Measurements from ENCODE around the gene B4GALNT1. TPM values are rescaled to one million over a fixed set of nuclear protein-coding genes. Genes with fewer than 3 reads are reported as not detected.

The B4GALNT1 gene
- total and polyA plus RNA-seq, 2 of the 13 experiments (the other 11 are each of a cell fraction or from before 2014, with no cell fraction given) = 4.5 to 5.4 TPM

DNA sequence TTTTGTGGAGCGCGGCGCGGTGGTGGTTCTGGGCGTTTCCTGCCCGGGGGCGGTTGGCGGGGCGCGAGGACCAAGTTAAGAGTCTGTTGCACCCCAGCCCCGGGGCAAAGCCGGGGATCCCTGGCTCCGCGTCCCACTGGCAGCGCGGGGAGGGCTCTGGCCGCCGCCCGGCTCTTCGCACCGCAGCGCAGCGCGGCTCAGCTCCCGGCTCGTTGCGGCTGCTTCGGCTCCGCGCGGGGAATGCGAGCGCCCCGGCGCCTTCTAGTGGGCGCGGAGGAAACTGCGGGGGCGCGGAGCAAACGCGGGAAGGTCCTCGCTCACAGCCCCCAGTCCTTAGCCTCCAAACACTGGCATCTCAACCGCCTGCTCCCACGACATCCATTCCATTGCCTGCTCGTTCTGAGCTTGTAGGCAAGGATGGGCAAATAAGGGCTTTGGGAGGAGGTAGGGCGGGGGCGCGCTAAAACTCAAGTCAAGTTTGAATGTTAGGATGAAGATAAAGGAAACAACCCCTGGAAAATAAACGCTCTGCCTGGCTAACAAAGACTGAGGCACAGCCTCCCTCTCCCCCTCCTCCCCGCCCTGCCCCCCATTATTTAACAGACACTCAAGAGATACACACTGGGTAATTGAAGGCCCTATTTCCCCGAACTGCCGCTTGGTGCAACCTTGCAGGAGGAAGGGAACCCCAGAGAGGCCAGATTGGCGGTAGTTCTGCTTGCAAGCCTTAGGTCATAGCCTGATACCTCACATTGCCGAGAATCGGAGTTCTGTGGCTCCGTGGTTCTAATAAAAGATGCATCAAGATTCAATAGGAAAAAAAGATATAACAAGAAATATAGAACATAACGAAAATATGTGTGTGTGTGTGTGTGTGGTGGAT, at the start of gene B4GALNT1 (continued):
- TF ChIP-seq, protein P1, sequence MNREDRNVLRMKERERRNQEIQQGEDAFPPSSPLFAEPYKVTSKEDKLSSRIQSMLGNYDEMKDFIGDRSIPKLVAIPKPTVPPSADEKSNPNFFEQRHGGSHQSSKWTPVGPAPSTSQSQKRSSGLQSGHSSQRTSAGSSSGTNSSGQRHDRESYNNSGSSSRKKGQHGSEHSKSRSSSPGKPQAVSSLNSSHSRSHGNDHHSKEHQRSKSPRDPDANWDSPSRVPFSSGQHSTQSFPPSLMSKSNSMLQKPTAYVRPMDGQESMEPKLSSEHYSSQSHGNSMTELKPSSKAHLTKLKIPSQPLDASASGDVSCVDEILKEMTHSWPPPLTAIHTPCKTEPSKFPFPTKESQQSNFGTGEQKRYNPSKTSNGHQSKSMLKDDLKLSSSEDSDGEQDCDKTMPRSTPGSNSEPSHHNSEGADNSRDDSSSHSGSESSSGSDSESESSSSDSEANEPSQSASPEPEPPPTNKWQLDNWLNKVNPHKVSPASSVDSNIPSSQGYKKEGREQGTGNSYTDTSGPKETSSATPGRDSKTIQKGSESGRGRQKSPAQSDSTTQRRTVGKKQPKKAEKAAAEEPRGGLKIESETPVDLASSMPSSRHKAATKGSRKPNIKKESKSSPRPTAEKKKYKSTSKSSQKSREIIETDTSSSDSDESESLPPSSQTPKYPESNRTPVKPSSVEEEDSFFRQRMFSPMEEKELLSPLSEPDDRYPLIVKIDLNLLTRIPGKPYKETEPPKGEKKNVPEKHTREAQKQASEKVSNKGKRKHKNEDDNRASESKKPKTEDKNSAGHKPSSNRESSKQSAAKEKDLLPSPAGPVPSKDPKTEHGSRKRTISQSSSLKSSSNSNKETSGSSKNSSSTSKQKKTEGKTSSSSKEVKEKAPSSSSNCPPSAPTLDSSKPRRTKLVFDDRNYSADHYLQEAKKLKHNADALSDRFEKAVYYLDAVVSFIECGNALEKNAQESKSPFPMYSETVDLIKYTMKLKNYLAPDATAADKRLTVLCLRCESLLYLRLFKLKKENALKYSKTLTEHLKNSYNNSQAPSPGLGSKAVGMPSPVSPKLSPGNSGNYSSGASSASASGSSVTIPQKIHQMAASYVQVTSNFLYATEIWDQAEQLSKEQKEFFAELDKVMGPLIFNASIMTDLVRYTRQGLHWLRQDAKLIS (CRISPR knock-in tag; IDR thresholded peaks at IDR 0.05) = no peak
- TF ChIP-seq DMAP1 (CRISPR knock-in tag; IDR thresholded peaks at IDR 0.05) = 0 out of 2 replicates have a peak, but pooled peaks have one; percentile 28
- no peak for TF ChIP-seq ZNF10 (CRISPR knock-in tag; IDR thresholded peaks at IDR 0.05; ENCODE audit: borderline replicate concordance, low read depth)
- TF ChIP-seq, protein P2, sequence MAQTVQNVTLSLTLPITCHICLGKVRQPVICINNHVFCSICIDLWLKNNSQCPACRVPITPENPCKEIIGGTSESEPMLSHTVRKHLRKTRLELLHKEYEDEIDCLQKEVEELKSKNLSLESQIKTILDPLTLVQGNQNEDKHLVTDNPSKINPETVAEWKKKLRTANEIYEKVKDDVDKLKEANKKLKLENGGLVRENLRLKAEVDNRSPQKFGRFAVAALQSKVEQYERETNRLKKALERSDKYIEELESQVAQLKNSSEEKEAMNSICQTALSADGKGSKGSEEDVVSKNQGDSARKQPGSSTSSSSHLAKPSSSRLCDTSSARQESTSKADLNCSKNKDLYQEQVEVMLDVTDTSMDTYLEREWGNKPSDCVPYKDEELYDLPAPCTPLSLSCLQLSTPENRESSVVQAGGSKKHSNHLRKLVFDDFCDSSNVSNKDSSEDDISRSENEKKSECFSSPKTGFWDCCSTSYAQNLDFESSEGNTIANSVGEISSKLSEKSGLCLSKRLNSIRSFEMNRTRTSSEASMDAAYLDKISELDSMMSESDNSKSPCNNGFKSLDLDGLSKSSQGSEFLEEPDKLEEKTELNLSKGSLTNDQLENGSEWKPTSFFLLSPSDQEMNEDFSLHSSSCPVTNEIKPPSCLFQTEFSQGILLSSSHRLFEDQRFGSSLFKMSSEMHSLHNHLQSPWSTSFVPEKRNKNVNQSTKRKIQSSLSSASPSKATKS (CRISPR knock-in tag; IDR thresholded peaks at IDR 0.05) = no peak
- TF ChIP-seq ZNF670 (CRISPR knock-in tag; IDR thresholded peaks at IDR 0.05; ENCODE audit: borderline replicate concordance) = no peak; the same call in 1 of the 2 replicates
- TF ChIP-seq TFDP2 (CRISPR knock-in tag; IDR thresholded peaks at IDR 0.05) = peak; percentile 89
- 0 out of 2 replicates have a peak, but pooled peaks have one; percentile 58 for TF ChIP-seq ZSCAN29 (CRISPR knock-in tag; conservative IDR thresholded peaks at IDR 0.05)
- TF ChIP-seq, protein P3, sequence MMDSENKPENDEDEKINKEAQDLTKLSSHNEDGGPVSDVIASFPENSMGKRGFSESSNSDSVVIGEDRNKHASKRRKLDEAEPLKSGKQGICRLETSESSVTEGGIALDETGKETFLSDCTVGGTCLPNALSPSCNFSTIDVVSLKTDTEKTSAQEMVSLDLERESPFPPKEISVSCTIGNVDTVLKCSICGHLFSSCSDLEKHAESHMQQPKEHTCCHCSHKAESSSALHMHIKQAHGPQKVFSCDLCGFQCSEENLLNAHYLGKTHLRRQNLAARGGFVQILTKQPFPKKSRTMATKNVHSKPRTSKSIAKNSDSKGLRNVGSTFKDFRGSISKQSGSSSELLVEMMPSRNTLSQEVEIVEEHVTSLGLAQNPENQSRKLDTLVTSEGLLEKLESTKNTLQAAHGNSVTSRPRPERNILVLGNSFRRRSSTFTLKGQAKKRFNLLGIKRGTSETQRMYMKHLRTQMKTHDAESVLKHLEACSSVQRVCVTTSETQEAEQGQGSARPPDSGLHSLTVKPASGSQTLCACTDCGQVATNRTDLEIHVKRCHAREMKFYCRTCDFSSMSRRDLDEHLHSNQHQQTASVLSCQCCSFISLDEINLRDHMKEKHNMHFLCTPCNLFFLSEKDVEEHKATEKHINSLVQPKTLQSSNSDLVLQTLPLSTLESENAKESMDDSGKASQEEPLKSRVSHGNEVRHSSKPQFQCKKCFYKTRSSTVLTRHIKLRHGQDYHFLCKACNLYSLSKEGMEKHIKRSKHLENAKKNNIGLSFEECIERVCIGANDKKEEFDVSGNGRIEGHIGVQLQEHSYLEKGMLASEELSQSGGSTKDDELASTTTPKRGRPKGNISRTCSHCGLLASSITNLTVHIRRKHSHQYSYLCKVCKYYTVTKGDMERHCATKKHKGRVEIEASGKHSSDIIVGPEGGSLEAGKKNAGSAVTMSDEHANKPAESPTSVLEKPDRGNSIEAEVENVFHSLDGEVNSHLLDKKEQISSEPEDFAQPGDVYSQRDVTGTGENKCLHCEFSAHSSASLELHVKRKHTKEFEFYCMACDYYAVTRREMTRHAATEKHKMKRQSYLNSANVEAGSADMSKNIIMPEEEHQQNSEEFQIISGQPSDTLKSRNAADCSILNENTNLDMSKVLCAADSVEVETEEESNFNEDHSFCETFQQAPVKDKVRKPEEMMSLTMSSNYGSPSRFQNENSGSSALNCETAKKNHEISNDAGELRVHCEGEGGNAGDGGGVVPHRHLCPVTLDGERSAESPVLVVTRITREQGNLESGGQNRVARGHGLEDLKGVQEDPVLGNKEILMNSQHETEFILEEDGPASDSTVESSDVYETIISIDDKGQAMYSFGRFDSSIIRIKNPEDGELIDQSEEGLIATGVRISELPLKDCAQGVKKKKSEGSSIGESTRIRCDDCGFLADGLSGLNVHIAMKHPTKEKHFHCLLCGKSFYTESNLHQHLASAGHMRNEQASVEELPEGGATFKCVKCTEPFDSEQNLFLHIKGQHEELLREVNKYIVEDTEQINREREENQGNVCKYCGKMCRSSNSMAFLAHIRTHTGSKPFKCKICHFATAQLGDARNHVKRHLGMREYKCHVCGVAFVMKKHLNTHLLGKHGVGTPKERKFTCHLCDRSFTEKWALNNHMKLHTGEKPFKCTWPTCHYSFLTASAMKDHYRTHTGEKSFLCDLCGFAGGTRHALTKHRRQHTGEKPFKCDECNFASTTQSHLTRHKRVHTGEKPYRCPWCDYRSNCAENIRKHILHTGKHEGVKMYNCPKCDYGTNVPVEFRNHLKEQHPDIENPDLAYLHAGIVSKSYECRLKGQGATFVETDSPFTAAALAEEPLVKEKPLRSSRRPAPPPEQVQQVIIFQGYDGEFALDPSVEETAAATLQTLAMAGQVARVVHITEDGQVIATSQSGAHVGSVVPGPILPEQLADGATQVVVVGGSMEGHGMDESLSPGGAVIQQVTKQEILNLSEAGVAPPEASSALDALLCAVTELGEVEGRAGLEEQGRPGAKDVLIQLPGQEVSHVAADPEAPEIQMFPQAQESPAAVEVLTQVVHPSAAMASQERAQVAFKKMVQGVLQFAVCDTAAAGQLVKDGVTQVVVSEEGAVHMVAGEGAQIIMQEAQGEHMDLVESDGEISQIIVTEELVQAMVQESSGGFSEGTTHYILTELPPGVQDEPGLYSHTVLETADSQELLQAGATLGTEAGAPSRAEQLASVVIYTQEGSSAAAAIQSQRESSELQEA (CRISPR knock-in tag; IDR thresholded peaks at IDR 0.05; ENCODE audit: not compliant biosample characterization) = peak; percentile 43
- TF ChIP-seq ZNF33B (CRISPR knock-in tag; IDR thresholded peaks at IDR 0.05) = no peak
- TF ChIP-seq PLRG1 (conservative IDR thresholded peaks at IDR 0.05) = no peak
- peak; percentile 60; the same call in 1 of the 2 replicates for TF ChIP-seq ZSCAN9 (CRISPR knock-in tag; IDR thresholded peaks at IDR 0.05; ENCODE audit: borderline replicate concordance)
- TF ChIP-seq HOXA7 (CRISPR knock-in tag; IDR thresholded peaks at IDR 0.05) = no peak
